Adrenal gland (tissue), 12 donors: ENCODE results near the gene TLX1. TPM values are rescaled to one million over a fixed set of nuclear protein-coding genes. Genes with fewer than 3 reads are reported as not detected.

ENCODE experiments used
- DNase-seq, 7 donors: peaks; one replicate each; pipeline ENCODE4 v3.0.0-alpha.2; 2019 to 2020
- H3K27ac ChIP-seq, 5 donors: fragments of 200-600 bp; sonication (generic) in 4 of 5; 1 replicate in 3 of 5; 2 replicates in 2 of 5; pipeline versions ENCODE4 v1.5.1 to v1.8.0; 2016 to 2020; ENCODE audit warnings: mild to moderate bottlenecking in 1 of 5
- H3K27me3 ChIP-seq: fragments of 200-600 bp; 2 replicates; pipeline ENCODE4 v1.8.0; 2021
- H3K36me3 ChIP-seq, 2 donors: fragments of 200-600 bp; replicated peaks in 1 of 2; 1 replicate in 1 of 2; 2 replicates in 1 of 2; pipeline versions ENCODE4 v1.5.1 to v1.8.0; 2018 to 2022
- H3K4me1 ChIP-seq, 2 donors: fragments of 200-600 bp; replicated peaks in 1 of 2; 1 replicate in 1 of 2; 2 replicates in 1 of 2; pipeline versions ENCODE4 v1.5.1 to v1.8.0; 2018 to 2021
- H3K4me3 ChIP-seq, 4 donors: fragments of 200-600 bp; sonication (generic) in 3 of 4; one replicate each; pipeline ENCODE4 v1.5.1; 2016 to 2018
- H3K9me3 ChIP-seq, 3 donors: fragments of 200-600 bp; sonication (generic) in 1 of 3; replicated peaks in 1 of 3; 1 replicate in 2 of 3; 2 replicates in 1 of 3; pipeline versions ENCODE4 v1.5.1 to v1.8.0; 2016 to 2021
- CTCF ChIP-seq, 6 experiments: fragments of 450-650 bp in 4 of 6; fragments of 200-600 bp in 2 of 6; sonication (generic) in 1 of 6; IDR thresholded peaks; 1 replicate in 5 of 6; 2 replicates in 1 of 6; pipeline versions ENCODE4 v1.5.1 to v1.8.0; 2016 to 2021; ENCODE audit warnings: antibody characterized with exemption in 6 of 6, mild to moderate bottlenecking in 2 of 6, moderate library complexity in 1 of 6
- POLR2A ChIP-seq, 2 donors: fragments of 450-650 bp; IDR thresholded peaks; one replicate each; pipeline ENCODE4 v1.6.1; 2017; ENCODE audit warnings: antibody characterized with exemption in 2 of 2, mild to moderate bottlenecking in 2 of 2, moderate library complexity in 1 of 2
- WGBS, 4 donors: extraction: QIAGEN DNeasy Blood & Tissue Kit in 2 of 4; methylation state at CpG; one replicate each; pipeline versions ENCODE4 v1.1.5 to v1.1.7; 2013 to 2017; 5-methylcytosine and 5-hydroxymethylcytosine counted together
- intact Hi-C, 2 donors: fragments of 100-400 bp; cut with DNase I; formaldehyde crosslinking; loops; one replicate each; pipeline versions ENCODE4 v1.14.1 to v1.15.0; 2022 to 2023
- polyA plus RNA-seq, 3 donors: library from polyadenylated mRNA; stranded (reverse); fragments of 200-250 nt in 2 of 3; fragments of 350-450 nt in 1 of 3; fragmentation: Illumina TruSeq in 1 of 3; extraction: RNeasy Lipid Tissue Mini Kit (QIAGEN cat#74804) in 1 of 3; gene quantifications; one replicate each; pipeline ENCODE4 v1.2.3, GENCODE V29; 2013 to 2014
- total RNA-seq, 9 donors: library from RNA; depleted of rRNA in 4 of 9; stranded (reverse); fragments of >200 nt in 4 of 9; fragments of 120-200 nt in 1 of 9; fragmentation: NEBNext Ultra II Directional in 1 of 9; extraction: Animal tissue kit (Norgen Biotek cat#: 25700) in 1 of 9; gene quantifications; one replicate each; pipeline versions ENCODE4 v1.1.0 to v1.2.4, GENCODE V29; 2013 to 2023
- donor health status: healthy with polysubstance abuse.
- donor health status: Bipolar disorder and iron deficiency.
- donor health status: DM: yes; HTN: yes; CAD: no.
- donor health status: DM: no; HTN: no; CAD: no.
- donor health status: DM: no; HTN: no; CAD: no.
- donor health status: DM: yes; HTN: yes; CAD: no.

The TLX1 gene
- total and polyA plus RNA-seq, 12 donors = not detected

GRCh38 chr10:101094121-101094879 lies 36.8 kb upstream of the TLX1 start:
- 53 to 68% (median 58%) methylated on average over 8 to 14 of the region's 14 CpGs for WGBS, 4 donors
- DNase-seq = no peak
- Histone ChIP-seq H3K36me3 (no peaks in the 10 kb centered on the region), H3K9me3 (no peaks in the 10 kb centered on the region), H3K4me1 (no peaks in the 10 kb centered on the region), H3K27ac (no peak overlapping the region), H3K27me3 (peaks cover 53% of the 10 kb centered on the region), H3K4me3 (no peak overlapping the region)
- intact Hi-C loops = no loop called here
- TF ChIP-seq CTCF (IDR thresholded peaks at IDR 0.05) = no peak
- TF ChIP-seq POLR2A (IDR thresholded peaks at IDR 0.05) = no peak

GRCh38 chr10:101095004-101095403 lies 36.1 kb upstream of the TLX1 start:
- TF ChIP-seq CTCF (IDR thresholded peaks at IDR 0.05) = no peak
- TF ChIP-seq POLR2A (IDR thresholded peaks at IDR 0.05) = no peak
- Histone ChIP-seq H3K4me1 (no peaks in the 10 kb centered on the region), H3K36me3 (no peaks in the 10 kb centered on the region), H3K4me3 (no peak overlapping the region), H3K9me3 (no peaks in the 10 kb centered on the region), H3K27ac (no peak overlapping the region), H3K27me3 (peaks cover 53% of the 10 kb centered on the region)
- WGBS, 4 donors = 50 to 74% (median 63%) methylated on average over 5 to 6 of the region's 6 CpGs
- no peak for DNase-seq
- intact Hi-C loops = no loop called here

- TF ChIP-seq POLR2A (IDR thresholded peaks at IDR 0.05) = no peak
- TF ChIP-seq CTCF (IDR thresholded peaks at IDR 0.05) = peak; percentile 67 to 88 (median 78)
- Histone ChIP-seq H3K4me3 (no peak overlapping the region), H3K36me3 (no peaks in the 10 kb centered on the region), H3K9me3 (no peaks in the 10 kb centered on the region), H3K4me1 (no peaks in the 10 kb centered on the region), H3K27me3 (peaks cover 53% of the 10 kb centered on the region), H3K27ac (no peak overlapping the region)
- 0 to 19% (median 15%) methylated on average over 2 to 7 of the region's 7 CpGs for WGBS, 4 donors
- peak; percentile 59 to 87 (median 70) for DNase-seq
- intact Hi-C loops = loop anchor here (2.0 kb wide), 1 partner anchor 47 kb away; no protein-coding TSS in a partner anchor
Measured at GRCh38 chr10:101095550-101096213, 35.4 kb upstream of the TLX1 start.

GRCh38 chr10:101096378-101096777 lies 34.7 kb upstream of the TLX1 start:
- Histone ChIP-seq H3K36me3 (no peaks in the 10 kb centered on the region), H3K4me3 (no peak overlapping the region), H3K4me1 (no peaks in the 10 kb centered on the region), H3K27ac (no peak overlapping the region), H3K27me3 (peaks cover 55% of the 10 kb centered on the region), H3K9me3 (no peaks in the 10 kb centered on the region)
- 79 to 90% (median 84%) methylated on average over 4 of the region's 4 CpGs for WGBS, 4 donors
- TF ChIP-seq CTCF (IDR thresholded peaks at IDR 0.05) (no peak), POLR2A (IDR thresholded peaks at IDR 0.05) (no peak)
- intact Hi-C loops = loop anchor here (2.0 kb wide), 1 partner anchor 46 kb away; no protein-coding TSS in a partner anchor
- no peak for DNase-seq
